ENCODE results near the gene SMNDC1.

The SMNDC1 gene

DNA sequence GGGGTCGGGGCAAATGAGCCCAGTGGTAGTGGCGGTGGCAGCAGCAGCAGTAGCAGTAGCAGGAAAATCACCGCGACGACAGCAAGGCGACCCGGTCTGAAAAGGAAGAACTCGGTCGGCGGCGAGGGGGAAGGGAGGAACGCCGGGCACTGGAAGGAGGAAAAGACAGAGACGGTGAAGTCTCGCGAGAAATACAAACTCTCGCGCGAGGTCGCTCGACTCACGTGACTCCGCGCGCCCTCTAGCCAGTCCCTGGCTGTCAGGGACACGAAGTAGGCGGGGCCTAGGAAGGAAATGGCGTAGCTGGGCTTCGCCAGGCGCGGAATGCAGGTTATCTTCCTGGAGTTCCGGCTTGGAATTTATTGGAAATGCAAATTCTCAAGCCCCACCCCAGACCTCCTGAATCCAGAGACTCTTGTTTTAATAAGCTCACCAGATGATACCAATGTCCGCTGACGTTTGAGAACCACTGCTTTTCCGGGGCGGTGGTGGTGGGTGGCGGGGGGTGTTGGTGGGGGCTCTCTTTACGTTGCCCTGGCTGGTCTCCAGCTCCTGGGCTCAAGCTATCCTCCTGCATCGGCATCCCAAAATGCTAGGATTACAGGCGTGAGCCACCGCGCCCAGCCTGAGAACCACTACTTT, at the start of gene SMNDC1:
Gene SMNDC1, minus strand, starts transcription at position 141 of the 642 bp plus-strand sequence. CDS start 1,333 bp downstream, outside the sequence.
- TF ChIP-seq, protein P1, sequence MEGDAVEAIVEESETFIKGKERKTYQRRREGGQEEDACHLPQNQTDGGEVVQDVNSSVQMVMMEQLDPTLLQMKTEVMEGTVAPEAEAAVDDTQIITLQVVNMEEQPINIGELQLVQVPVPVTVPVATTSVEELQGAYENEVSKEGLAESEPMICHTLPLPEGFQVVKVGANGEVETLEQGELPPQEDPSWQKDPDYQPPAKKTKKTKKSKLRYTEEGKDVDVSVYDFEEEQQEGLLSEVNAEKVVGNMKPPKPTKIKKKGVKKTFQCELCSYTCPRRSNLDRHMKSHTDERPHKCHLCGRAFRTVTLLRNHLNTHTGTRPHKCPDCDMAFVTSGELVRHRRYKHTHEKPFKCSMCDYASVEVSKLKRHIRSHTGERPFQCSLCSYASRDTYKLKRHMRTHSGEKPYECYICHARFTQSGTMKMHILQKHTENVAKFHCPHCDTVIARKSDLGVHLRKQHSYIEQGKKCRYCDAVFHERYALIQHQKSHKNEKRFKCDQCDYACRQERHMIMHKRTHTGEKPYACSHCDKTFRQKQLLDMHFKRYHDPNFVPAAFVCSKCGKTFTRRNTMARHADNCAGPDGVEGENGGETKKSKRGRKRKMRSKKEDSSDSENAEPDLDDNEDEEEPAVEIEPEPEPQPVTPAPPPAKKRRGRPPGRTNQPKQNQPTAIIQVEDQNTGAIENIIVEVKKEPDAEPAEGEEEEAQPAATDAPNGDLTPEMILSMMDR (IDR thresholded peaks at IDR 0.05) = no peak

DNA sequence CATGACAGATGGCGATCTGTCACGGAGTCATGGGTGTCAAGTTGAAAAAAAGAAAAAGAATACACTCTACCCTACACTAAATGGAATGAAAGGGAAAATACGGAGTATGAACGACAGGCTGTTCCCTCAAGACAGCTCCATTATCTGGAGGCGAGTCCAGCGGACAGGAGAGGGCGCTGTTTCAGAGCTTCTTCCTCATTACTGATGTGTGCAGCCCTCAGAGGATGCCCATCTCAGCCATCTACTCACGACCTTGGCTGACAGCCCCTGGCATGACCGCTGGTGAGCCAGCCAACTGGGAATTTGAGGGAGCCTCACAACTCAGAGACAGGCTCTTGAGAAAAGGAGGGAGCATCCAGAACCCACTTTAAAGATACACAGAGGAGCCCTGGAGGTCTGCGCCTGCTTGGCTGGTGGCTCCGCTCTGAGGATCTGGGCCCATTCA, 49.6 kb upstream of the SMNDC1 start:
- TF ChIP-seq, protein P1 (IDR thresholded peaks at IDR 0.05) = peak; percentile 86

GRCh38 chr10:110353244-110354119, 48.8 kb upstream of the SMNDC1 start:
- TF ChIP-seq, protein P1 (IDR thresholded peaks at IDR 0.05) = no peak

GRCh38 chr10:110352930-110353243, 48.2 kb upstream of the SMNDC1 start:
- TF ChIP-seq, protein P1 (IDR thresholded peaks at IDR 0.05) = no peak

- TF ChIP-seq, protein P1 (IDR thresholded peaks at IDR 0.05) = no peak
These were observed 46.1 kb upstream of the SMNDC1 start for GRCh38 chr10:110350812-110351211.

DNA sequence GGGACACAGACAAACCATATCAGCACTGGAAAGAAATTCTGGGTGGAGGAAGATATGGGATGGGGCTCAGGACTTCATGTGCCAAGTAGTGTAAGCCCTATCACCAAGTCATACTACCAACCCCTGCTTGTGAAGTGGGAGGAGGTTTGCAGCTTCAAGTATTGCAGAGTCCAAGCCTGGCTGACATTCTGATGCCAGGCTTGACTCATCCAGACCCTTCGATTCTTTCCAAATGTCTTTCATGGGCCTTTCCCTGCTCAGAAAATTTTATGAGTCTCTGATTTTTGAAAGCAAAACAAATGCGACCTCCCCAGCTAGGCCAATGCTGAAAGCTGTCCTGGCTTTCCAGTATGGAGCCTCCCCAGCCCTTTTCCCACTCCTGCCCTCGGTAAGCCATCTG, 45.1 kb upstream of the SMNDC1 start:
- TF ChIP-seq, protein P1 (IDR thresholded peaks at IDR 0.05) = no peak

GRCh38 chr10:110349386-110349785, 44.7 kb upstream of the SMNDC1 start:
- TF ChIP-seq, protein P1 (IDR thresholded peaks at IDR 0.05) = no peak
